Lower leg skin (tissue), 3 donors: ENCODE data around the gene SNAP23.

Source experiments
- POLR2A ChIP-seq, 2 donors: fragments of 450-650 bp; IDR thresholded peaks; one replicate each; pipeline ENCODE4 v1.6.1; 2016 to 2017; ENCODE audit warnings: antibody characterized with exemption in 2 of 2, mild to moderate bottlenecking in 1 of 2, moderate library complexity in 1 of 2
- TF ChIP-seq, protein P1 (sequence below), 3 donors: fragments of 450-650 bp; IDR thresholded peaks; one replicate each; pipeline ENCODE4 v1.5.1; 2016; ENCODE audit warnings: antibody characterized with exemption in 3 of 3, mild to moderate bottlenecking in 3 of 3, moderate library complexity in 2 of 3

GRCh38 chr15:42577514-42578031 is 82.1 kb downstream of the SNAP23 start:
- TF ChIP-seq, protein P1, sequence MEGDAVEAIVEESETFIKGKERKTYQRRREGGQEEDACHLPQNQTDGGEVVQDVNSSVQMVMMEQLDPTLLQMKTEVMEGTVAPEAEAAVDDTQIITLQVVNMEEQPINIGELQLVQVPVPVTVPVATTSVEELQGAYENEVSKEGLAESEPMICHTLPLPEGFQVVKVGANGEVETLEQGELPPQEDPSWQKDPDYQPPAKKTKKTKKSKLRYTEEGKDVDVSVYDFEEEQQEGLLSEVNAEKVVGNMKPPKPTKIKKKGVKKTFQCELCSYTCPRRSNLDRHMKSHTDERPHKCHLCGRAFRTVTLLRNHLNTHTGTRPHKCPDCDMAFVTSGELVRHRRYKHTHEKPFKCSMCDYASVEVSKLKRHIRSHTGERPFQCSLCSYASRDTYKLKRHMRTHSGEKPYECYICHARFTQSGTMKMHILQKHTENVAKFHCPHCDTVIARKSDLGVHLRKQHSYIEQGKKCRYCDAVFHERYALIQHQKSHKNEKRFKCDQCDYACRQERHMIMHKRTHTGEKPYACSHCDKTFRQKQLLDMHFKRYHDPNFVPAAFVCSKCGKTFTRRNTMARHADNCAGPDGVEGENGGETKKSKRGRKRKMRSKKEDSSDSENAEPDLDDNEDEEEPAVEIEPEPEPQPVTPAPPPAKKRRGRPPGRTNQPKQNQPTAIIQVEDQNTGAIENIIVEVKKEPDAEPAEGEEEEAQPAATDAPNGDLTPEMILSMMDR (IDR thresholded peaks at IDR 0.05) = no peak
- TF ChIP-seq POLR2A (IDR thresholded peaks at IDR 0.05) = no peak
